Astrocyte of the cerebellum (primary cell): Measurements from ENCODE around the gene CEP20.
"Not testable (repeated sequence)": the region's sequence is repeated elsewhere in the genome, so short reads cannot be mapped to it uniquely, and the experiment has no call there.

Source experiments
- DNase-seq: peaks from one replicate; pipeline ENCODE4 v3.0.0-alpha.2; 2011; ENCODE audit warnings: low read depth
- H3K4me3 ChIP-seq: 2 replicates; pipeline ENCODE4 v1.5.1; 2011; ENCODE audit warnings: mild to moderate bottlenecking, low read depth, low read length, moderate library complexity
- CTCF ChIP-seq: IDR thresholded peaks from 2 replicates; pipeline ENCODE4 v1.5.1; 2012; ENCODE audit warnings: low read length, low read depth, moderate library complexity, mild to moderate bottlenecking; ENCODE audit errors: missing control alignments
- in situ Hi-C: cut with HindIII; loops from 2 replicates; pipeline ENCODE4 v1.10.0; 2017; ENCODE audit warnings: low sequenced_read_pairs

CEP20 gene

GRCh38 chr16:15924996-15925395 is 36.6 kb upstream of the CEP20 start:
- no peak for DNase-seq
- no peak for TF ChIP-seq CTCF

GRCh38 chr16:15919331-15919730 is 30.9 kb upstream of the CEP20 start:
- no peak for TF ChIP-seq CTCF
- in situ Hi-C loops: no loop called here
- DNase-seq: no peak
- H3K4me3 ChIP-seq: no peak overlapping the region

More at GRCh38 chr16:15924996-15925395, 36.6 kb upstream of the CEP20 start:
- in situ Hi-C loops: no loop called here
- no peak overlapping the region for H3K4me3 ChIP-seq

- in situ Hi-C loops, DNase-seq: not testable (repeated sequence)
Measured at GRCh38 chr16:15918314-15918713, 29.9 kb upstream of the CEP20 start.

GRCh38 chr16:15916323-15916722 is 27.9 kb upstream of the CEP20 start:
- TF ChIP-seq CTCF: no peak
- in situ Hi-C loops: no loop called here
- no peak for DNase-seq
- no peak overlapping the region for H3K4me3 ChIP-seq

More at GRCh38 chr16:15918314-15918713, 29.9 kb upstream of the CEP20 start:
- H3K4me3 ChIP-seq: not testable (repeated sequence)

- no peak for DNase-seq
- TF ChIP-seq CTCF: no peak
- no peak overlapping the region for H3K4me3 ChIP-seq
- in situ Hi-C loops: no loop called here
Measured at GRCh38 chr16:15915555-15916081, 27.2 kb upstream of the CEP20 start.

- no peak overlapping the region for H3K4me3 ChIP-seq
- TF ChIP-seq CTCF: no peak
Measured at GRCh38 chr16:15913046-15913698, 24.8 kb upstream of the CEP20 start.

GRCh38 chr16:15911198-15911597 is 22.8 kb upstream of the CEP20 start:
- TF ChIP-seq CTCF: no peak
- in situ Hi-C loops: no loop called here
- no peak overlapping the region for H3K4me3 ChIP-seq
- DNase-seq: no peak

More at GRCh38 chr16:15913046-15913698, 24.8 kb upstream of the CEP20 start:
- no peak for DNase-seq
- in situ Hi-C loops: no loop called here
